ENCODE data around the gene CPT1C. TPM values are rescaled to one million over a fixed set of nuclear protein-coding genes. Genes with fewer than 3 reads are reported as not detected.

Gene CPT1C
- total and polyA plus RNA-seq, 2 of the 4 experiments (the other 2 are of a cell fraction): 14.2 to 56.1 TPM

GRCh38 chr19:49655570-49656455, 35.1 kb upstream of the CPT1C start:
- in situ Hi-C loops (cut with MboI; ENCODE audit: low sequenced_read_pairs) (no loop called here), dilution Hi-C loops (cut with HindIII; ENCODE audit: low sequenced_read_pairs, unreplicated experiment) (no loop called here), intact Hi-C loops (cut with micrococcal nuclease) (no loop called here)
- no peak overlapping the region for H2AFZ ChIP-seq (replicated peaks; ENCODE audit: low read length, poor library complexity)
- no peak overlapping the region for H3K4ac ChIP-seq (ENCODE audit: low read depth, low read length)
- 93% methylated on average over 9 of the region's 23 CpGs; no CpG with 5 or more reads in 1 of the 2 experiments for WGBS, 2 experiments (ENCODE audit: extremely low coverage in 2 of 2, insufficient read length in 1 of 2)
- ChIA-PET POLR2A (ENCODE audit: unreplicated experiment) (interaction anchor here (1.0 kb wide), 1 partner anchor 16 kb away, joined by 3 read pairs; no protein-coding TSS in a partner anchor), CTCF (interaction anchor here (0.6 to 1.1 kb wide), 2 partner anchors 13 to 1565 kb away, joined by 3 read pairs; partner anchors contain the start of gene SCAF1)
- no peak overlapping the region for H2BK120ac ChIP-seq (ENCODE audit: low read depth, low read length)
- H3K9me3 ChIP-seq (ENCODE audit: control insufficient read depth, insufficient read depth, low read length): no peaks in the 10 kb centered on the region
- no peak overlapping the region for H3K4me2 ChIP-seq (ENCODE audit: low read depth, low read length)
- peak overlapping the region; percentile 42 for H2AK9ac ChIP-seq (replicated peaks; ENCODE audit: low read depth, low read length, poor library complexity)
- BruUV-seq (replicated peaks): no TSS peak
- no peak overlapping the region for H3K23ac ChIP-seq (ENCODE audit: low read depth, low read length)
- no peaks in the 10 kb centered on the region for H3K27me3 ChIP-seq (ENCODE audit: control insufficient read depth, insufficient read depth, low read length)
- H3K9me1 ChIP-seq (ENCODE audit: insufficient read depth, low read length): no peaks in the 10 kb centered on the region
- H2BK15ac ChIP-seq (ENCODE audit: low read depth, low read length): no peak overlapping the region
- no peak overlapping the region for H2BK20ac ChIP-seq (ENCODE audit: low read depth, low read length)
- no peak overlapping the region for H4K5ac ChIP-seq (ENCODE audit: low read depth, low read length)
- H3K56ac ChIP-seq (ENCODE audit: extremely low read depth, insufficient read depth, low read length): no peak overlapping the region
- DNase-seq (no peak), ATAC-seq (ENCODE audit: low read depth) (no peak)
- H3K9ac ChIP-seq (ENCODE audit: low read depth, low read length): no peak overlapping the region
- H3K18ac ChIP-seq (ENCODE audit: low read depth, low read length): no peak overlapping the region
- no peak overlapping the region for H2AK5ac ChIP-seq (ENCODE audit: low read depth, low read length)
- no peak overlapping the region for H2BK5ac ChIP-seq (ENCODE audit: low read depth, low read length, poor library complexity, severe bottlenecking)
- no peak overlapping the region for H3K4me3 ChIP-seq (ENCODE audit: insufficient read depth, low read depth, low read length)
- H4K91ac ChIP-seq (ENCODE audit: insufficient read depth, low read depth, low read length): no peak overlapping the region
- H4K8ac ChIP-seq (ENCODE audit: low read depth in 2 of 2, low read length in 2 of 2): no peak overlapping the region
- H3K36me3 ChIP-seq (ENCODE audit: control insufficient read depth, insufficient read depth, low read length): peaks cover 84% of the 10 kb centered on the region
- H3K14ac ChIP-seq (replicated peaks; ENCODE audit: low read depth, low read length): no peak overlapping the region
- no peaks in the 10 kb centered on the region for H3K4me1 ChIP-seq (ENCODE audit: control insufficient read depth, insufficient read depth, low read length)
- no peak overlapping the region for H3K27ac ChIP-seq (ENCODE audit: insufficient read depth, low read length)
- H4K20me1 ChIP-seq (ENCODE audit: insufficient read depth, low read length): peaks cover 28% of the 10 kb centered on the region
- peaks cover 12 to 48% of the 10 kb centered on the region in 2 experiments; a peak in 2 of 4 replicates for H3K79me1 ChIP-seq (ENCODE audit: low read depth in 1 of 2, low read length in 2 of 2)
- TF ChIP-seq MAFK (IDR thresholded peaks at IDR 0.05; ENCODE audit: low read depth, low read length) (no peak), RCOR1 (IDR thresholded peaks at IDR 0.05; ENCODE audit: insufficient replicate concordance, low read length) (no peak), SMC3 (IDR thresholded peaks at IDR 0.05; ENCODE audit: low read depth, low read length) (no peak), RFX5 (IDR thresholded peaks at IDR 0.05; ENCODE audit: low read depth, low read length) (no peak), NFE2L2 (IDR thresholded peaks at IDR 0.05; ENCODE audit: low read depth, low read length) (no peak), MXI1 (IDR thresholded peaks at IDR 0.05; ENCODE audit: borderline replicate concordance, low read depth, low read length) (no peak), CEBPB (IDR thresholded peaks at IDR 0.05; ENCODE audit: low read depth, low read length) (no peak), FOS (IDR thresholded peaks at IDR 0.05; ENCODE audit: low read depth, low read length) (no peak), MAZ (IDR thresholded peaks at IDR 0.05; ENCODE audit: borderline replicate concordance, low read depth, low read length) (no peak), CHD1 (IDR thresholded peaks at IDR 0.05; ENCODE audit: low read depth, low read length) (no peak), POLR2A (IDR thresholded peaks at IDR 0.05; ENCODE audit: low read depth, low read length) (no peak), BHLHE40 (IDR thresholded peaks at IDR 0.05; ENCODE audit: low read depth, low read length) (no peak), RAD21 (IDR thresholded peaks at IDR 0.05; ENCODE audit: low read length) (no peak)
- TF ChIP-seq, protein P1, sequence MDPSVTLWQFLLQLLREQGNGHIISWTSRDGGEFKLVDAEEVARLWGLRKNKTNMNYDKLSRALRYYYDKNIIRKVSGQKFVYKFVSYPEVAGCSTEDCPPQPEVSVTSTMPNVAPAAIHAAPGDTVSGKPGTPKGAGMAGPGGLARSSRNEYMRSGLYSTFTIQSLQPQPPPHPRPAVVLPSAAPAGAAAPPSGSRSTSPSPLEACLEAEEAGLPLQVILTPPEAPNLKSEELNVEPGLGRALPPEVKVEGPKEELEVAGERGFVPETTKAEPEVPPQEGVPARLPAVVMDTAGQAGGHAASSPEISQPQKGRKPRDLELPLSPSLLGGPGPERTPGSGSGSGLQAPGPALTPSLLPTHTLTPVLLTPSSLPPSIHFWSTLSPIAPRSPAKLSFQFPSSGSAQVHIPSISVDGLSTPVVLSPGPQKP (IDR thresholded peaks at IDR 0.05; ENCODE audit: borderline replicate concordance, low read depth, low read length): no peak
- TF ChIP-seq, protein P2, sequence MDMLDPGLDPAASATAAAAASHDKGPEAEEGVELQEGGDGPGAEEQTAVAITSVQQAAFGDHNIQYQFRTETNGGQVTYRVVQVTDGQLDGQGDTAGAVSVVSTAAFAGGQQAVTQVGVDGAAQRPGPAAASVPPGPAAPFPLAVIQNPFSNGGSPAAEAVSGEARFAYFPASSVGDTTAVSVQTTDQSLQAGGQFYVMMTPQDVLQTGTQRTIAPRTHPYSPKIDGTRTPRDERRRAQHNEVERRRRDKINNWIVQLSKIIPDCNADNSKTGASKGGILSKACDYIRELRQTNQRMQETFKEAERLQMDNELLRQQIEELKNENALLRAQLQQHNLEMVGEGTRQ (IDR thresholded peaks at IDR 0.05; ENCODE audit: low read depth, low read length): no peak
